AG10803 (cell line): Measurements from ENCODE around the gene MAP3K4.
"Not testable (repeated sequence)": the region's sequence is repeated elsewhere in the genome, so short reads cannot be mapped to it uniquely, and the experiment has no call there.

Source experiments
- DNase-seq: peaks from one replicate; pipeline ENCODE4 v3.0.0; 2010; ENCODE audit warnings: low read depth
- H3K4me3 ChIP-seq: 2 replicates; pipeline ENCODE4 v1.5.1; 2011; ENCODE audit warnings: mild to moderate bottlenecking, low read length, control low read depth
- TF ChIP-seq, protein P1 (sequence below): conservative IDR thresholded peaks from 2 replicates; pipeline ENCODE4 v1.5.1; 2011; ENCODE audit warnings: mild to moderate bottlenecking, low read length, control low read depth, inconsistent platforms

Gene MAP3K4

GRCh38 chr6:160972111-160972510 is 19.5 kb upstream of the MAP3K4 start:
- TF ChIP-seq, protein P1, sequence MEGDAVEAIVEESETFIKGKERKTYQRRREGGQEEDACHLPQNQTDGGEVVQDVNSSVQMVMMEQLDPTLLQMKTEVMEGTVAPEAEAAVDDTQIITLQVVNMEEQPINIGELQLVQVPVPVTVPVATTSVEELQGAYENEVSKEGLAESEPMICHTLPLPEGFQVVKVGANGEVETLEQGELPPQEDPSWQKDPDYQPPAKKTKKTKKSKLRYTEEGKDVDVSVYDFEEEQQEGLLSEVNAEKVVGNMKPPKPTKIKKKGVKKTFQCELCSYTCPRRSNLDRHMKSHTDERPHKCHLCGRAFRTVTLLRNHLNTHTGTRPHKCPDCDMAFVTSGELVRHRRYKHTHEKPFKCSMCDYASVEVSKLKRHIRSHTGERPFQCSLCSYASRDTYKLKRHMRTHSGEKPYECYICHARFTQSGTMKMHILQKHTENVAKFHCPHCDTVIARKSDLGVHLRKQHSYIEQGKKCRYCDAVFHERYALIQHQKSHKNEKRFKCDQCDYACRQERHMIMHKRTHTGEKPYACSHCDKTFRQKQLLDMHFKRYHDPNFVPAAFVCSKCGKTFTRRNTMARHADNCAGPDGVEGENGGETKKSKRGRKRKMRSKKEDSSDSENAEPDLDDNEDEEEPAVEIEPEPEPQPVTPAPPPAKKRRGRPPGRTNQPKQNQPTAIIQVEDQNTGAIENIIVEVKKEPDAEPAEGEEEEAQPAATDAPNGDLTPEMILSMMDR: no peak
- no peak overlapping the region for H3K4me3 ChIP-seq
- peak; percentile 96 for DNase-seq

GRCh38 chr6:160972594-160972993 is 19.0 kb upstream of the MAP3K4 start:
- not testable (repeated sequence) for DNase-seq, H3K4me3 ChIP-seq

GRCh38 chr6:160973311-160974250 is 18.0 kb upstream of the MAP3K4 start:
- H3K4me3 ChIP-seq: no peak overlapping the region
- DNase-seq: peak; percentile 87
- TF ChIP-seq, protein P1: peak; percentile 20

DNA sequence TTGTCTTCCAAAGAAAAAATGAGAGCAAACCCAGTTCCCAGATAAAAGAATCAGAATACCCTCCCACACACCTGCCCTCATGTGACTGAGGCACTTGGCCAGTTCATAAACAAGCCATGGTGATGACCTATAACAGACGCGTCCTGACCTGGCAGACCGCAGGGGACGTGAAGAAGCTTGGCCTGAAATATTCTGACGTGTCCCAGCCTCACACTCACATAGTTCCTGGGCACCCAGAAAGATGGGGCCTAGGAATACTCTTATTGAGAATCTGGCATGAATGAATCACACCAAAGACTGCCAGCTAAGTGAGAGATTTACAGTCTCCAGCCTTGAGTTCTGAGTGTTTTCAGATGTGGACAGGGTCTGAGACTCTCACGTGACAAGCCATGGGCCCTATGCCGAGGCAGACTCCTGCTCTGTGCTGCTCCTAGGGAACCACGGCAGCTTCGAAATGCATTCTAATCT is 17.2 kb upstream of the MAP3K4 start:
- no peak overlapping the region for H3K4me3 ChIP-seq
- DNase-seq: peak; percentile 100
- TF ChIP-seq, protein P1: peak; percentile 18; the same call in 1 of the 2 replicates

DNA sequence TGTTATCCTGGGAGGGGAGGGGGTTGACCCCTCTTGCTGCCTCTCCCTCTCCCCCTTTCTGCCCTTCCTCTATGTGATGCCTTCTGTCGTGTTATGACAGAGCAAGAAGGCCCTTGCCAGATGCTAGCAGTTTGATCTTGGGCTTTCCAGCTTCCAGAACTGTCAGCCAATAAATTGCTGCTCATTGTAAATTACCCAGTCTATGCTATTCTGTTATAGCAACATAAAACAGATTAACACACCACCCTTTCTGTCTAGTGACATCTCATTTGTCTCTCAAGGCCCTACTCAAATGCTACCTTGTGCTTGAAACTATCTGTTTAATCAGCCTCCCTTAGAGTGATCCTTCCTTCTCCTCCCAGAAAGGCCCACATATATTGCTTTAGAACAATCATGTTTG is 16.4 kb upstream of the MAP3K4 start:
- H3K4me3 ChIP-seq: no peak overlapping the region
- peak; percentile 61 for DNase-seq
- TF ChIP-seq, protein P1: no peak

DNA sequence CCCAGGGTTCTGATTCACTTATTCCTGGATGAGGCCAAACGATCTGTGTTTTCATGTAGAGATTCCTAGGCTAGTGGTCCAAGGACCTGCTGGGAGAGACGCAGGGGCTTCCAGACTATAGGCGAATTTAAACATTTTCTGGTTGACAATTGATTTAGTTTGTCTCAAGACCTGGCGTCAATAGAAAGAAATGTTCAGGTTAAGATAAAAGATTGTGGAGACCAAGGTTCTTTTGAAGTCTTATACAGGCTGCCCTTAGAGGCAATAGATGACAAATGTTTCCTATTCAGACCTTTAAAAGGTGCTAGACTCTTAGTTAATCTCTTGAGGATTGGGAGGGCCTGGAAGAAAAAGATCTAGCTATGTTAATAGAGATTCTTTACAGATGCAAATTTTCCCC is 15.6 kb upstream of the MAP3K4 start:
- H3K4me3 ChIP-seq, DNase-seq: not testable (repeated sequence)

DNA sequence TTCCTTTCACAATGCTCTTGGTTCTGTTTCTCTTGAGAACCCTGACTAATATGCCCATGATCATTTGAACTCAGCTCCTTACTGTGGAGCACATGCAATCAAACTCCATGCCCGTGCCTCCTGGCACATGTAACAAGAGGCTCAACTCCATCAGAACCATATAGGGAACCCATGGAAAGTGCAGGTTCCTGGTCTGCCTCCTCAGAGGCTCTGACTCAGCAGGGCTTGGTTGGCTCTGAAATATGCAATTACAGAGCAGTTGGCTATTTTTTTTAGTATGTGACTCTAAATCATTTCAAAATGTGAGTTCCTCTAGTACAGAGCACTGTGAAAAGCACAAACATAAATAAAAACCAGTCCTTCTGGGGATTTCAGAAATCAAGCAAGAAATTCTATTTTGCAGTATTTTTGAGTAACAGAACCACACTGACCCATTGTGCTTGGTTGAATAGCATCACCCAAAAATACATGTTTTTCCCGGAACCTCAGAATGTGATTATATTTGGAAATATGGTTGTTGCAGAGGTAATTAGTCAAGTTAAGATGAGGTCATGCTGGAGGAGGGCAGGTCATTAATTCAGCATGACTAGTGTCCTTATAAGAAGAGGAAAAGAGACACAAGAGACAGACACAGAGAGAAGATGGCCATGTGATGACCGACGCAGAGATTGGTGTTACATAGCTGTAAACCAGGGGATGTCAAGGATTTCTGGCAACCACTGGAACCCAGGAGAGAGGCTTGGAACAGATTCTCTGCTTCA is 13.2 kb upstream of the MAP3K4 start:
- DNase-seq: peak; percentile 88
- TF ChIP-seq, protein P1: no peak
- H3K4me3 ChIP-seq: peak overlapping the region; percentile 20
